Measurements from ENCODE around the gene AGPS.

Gene AGPS

DNA sequence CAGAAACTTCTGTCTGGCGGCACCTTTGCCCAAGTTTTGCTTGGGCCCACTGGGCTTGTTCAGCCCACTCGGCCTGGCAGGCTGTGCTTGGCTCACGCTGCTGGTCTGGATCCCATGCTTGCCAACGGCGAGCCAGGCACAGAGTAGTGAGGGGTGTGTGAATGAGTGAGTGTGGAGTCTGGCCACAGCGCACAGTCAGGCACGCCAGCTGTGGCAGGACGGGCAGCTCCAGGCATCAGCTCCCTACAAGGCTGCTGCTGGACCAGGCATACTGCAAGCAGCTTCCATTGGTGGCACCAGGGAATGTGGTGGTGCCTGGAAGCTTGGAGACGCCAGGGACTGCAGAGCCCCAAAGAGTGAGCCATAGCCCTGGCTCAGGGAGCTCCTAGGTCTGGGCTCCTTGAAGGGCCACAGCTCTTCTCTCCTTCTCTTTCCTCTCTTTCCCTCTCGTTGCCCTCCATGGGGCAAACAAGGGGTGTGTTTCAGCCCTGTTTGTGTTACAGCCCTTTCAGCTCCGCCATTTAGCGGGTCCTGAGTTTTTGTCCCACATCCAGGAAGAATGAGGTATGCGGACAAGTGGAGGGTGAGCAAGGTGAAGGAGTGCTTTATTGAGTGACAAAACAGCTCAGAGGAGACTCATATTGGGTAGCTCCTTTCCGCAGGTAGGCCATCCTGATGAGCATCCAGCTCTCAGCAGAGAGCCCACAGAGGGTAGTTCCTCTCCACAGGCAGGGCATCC is 73.0 kb downstream of the AGPS start:
- DNase-seq (ENCODE audit: low read depth, low spot score): no peak
- Histone ChIP-seq H3K9me3 (ENCODE audit: low read depth, low read length) (no peaks in the 10 kb centered on the region), H3K9ac (ENCODE audit: insufficient read length) (no peak overlapping the region), H3K36me3 (ENCODE audit: insufficient read depth, low read length) (peaks cover 13% of the 10 kb centered on the region; the same call in 1 of the 2 replicates), H3K27ac (no peak overlapping the region), H3K4me3 (no peak overlapping the region)
- no peak for TF ChIP-seq POLR2AphosphoS5 (IDR thresholded peaks at IDR 0.05; ENCODE audit: borderline replicate concordance, low read depth, low read length)
- no peak for TF ChIP-seq FOXP2 (optimal IDR thresholded peaks at IDR 0.05; ENCODE audit: control extremely low read depth, extremely low read length, insufficient read depth)

DNA sequence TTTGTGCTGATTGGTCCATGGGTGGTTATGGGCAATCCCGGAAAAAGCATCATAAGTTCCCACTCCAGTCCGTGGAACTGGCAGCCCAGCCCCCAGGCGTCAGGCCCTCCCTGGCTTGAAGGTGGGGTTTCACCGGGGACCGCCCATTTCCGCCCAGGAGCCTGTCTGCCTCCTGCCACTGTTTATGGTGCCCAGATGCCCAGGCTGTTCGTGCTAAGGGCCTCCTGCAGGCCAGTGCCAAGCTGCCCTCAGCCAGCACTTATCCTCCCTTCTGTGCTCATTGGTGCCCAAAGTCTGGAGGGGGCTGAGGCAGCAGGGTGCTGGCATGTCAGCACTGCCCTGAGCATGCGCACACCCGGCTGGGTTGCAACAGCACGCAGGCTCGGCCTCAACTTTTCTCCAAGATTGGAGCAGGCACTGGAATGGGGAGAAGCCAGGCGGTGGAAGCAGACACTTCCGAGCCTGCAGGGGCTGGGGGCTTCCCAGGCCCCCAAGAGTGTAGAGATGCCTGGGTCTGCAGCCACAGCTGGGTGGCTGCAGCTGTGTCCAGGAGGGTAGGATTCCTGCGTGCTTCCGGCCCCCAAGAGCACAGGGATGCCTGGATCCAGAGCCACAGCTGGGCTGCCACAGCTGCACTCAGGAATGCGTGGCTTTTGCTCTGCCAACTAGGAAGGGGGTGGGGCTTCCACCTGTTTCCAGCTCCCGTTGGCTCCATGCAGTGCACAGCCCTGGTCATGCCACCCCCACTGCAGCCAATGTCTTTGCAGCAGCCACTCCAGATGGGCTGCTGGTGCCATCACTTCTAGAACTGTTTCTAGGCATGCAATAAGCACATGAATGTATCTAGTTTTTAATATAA is 74.0 kb downstream of the AGPS start:
- no peak overlapping the region for H3K27ac ChIP-seq
- TF ChIP-seq FOXP2 (optimal IDR thresholded peaks at IDR 0.05; ENCODE audit: control extremely low read depth, extremely low read length, insufficient read depth) (no peak), EZH2 (IDR thresholded peaks at IDR 0.05) (no peak), POLR2AphosphoS5 (IDR thresholded peaks at IDR 0.05; ENCODE audit: borderline replicate concordance, low read depth, low read length) (no peak)
- H3K36me3 ChIP-seq (ENCODE audit: insufficient read depth, low read length): peaks cover 20% of the 10 kb centered on the region
- H3K9me3 ChIP-seq (ENCODE audit: low read depth, low read length): no peaks in the 10 kb centered on the region
- no peak overlapping the region for H3K4me3 ChIP-seq
- no peak overlapping the region for H3K9ac ChIP-seq (ENCODE audit: insufficient read length)
- no peak for DNase-seq (ENCODE audit: low read depth, low spot score)

DNA sequence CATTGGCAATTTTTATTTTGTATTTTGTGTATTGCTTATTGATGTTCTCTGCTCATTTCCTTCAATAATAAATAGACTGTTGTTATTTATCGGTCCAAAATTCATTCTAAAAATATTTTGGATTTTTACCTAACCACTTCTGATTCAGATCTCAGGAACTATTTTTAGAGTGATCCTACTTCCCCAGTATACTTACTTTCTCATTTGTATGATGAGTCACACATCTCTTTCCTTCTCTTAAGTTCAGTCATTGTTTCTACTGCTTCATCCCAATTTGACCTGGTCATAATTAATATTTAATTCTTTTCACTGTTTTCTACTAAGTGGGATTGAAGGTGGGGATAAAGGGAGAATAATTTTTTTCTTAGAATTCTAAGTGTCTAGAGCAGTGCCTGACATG is 75.1 kb downstream of the AGPS start:
- H3K9me3 ChIP-seq (ENCODE audit: low read depth, low read length): peaks cover 4% of the 10 kb centered on the region; the same call in 1 of the 2 replicates
- no peak for DNase-seq (ENCODE audit: low read depth, low spot score)
- no peak overlapping the region for H3K27ac ChIP-seq

DNA sequence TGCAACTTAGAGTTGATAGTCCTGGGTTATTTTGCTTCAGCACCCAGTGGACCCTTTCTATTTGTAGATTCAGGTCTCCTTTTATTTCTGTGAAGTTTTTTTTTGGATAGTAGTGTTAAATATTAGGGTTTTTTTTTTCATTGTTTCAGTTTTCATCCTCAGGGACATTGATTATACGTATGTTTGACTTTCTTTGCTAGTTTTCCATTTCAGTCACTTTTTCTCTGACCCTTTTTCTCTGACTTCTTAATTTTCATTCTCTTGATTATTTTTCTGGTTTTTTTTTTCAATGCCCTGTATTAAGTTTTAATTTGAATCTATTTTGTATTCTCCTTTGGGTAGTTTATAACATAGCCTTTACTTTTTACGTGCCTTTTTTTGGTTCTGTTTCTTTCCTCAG is 79.4 kb downstream of the AGPS start:
- Histone ChIP-seq H3K36me3 (ENCODE audit: insufficient read depth, low read length) (peaks cover 22% of the 10 kb centered on the region), H3K27ac (no peak overlapping the region), H3K9me3 (ENCODE audit: low read depth, low read length) (peaks cover 9% of the 10 kb centered on the region; the same call in 1 of the 2 replicates), H3K4me3 (no peak overlapping the region), H3K9ac (ENCODE audit: insufficient read length) (no peak overlapping the region)
- TF ChIP-seq EZH2 (IDR thresholded peaks at IDR 0.05) (no peak), POLR2AphosphoS5 (IDR thresholded peaks at IDR 0.05; ENCODE audit: borderline replicate concordance, low read depth, low read length) (no peak), FOXP2 (optimal IDR thresholded peaks at IDR 0.05; ENCODE audit: control extremely low read depth, extremely low read length, insufficient read depth) (no peak)
- no peak for DNase-seq (ENCODE audit: low read depth, low spot score)

More for the DNA sequence above, 75.1 kb downstream of the AGPS start:
- Histone ChIP-seq H3K36me3 (ENCODE audit: insufficient read depth, low read length) (peaks cover 27% of the 10 kb centered on the region), H3K4me3 (no peak overlapping the region), H3K9ac (ENCODE audit: insufficient read length) (no peak overlapping the region)
- TF ChIP-seq POLR2AphosphoS5 (IDR thresholded peaks at IDR 0.05; ENCODE audit: borderline replicate concordance, low read depth, low read length): no peak
- no peak for TF ChIP-seq EZH2 (IDR thresholded peaks at IDR 0.05)
- no peak for TF ChIP-seq FOXP2 (optimal IDR thresholded peaks at IDR 0.05; ENCODE audit: control extremely low read depth, extremely low read length, insufficient read depth)

DNA sequence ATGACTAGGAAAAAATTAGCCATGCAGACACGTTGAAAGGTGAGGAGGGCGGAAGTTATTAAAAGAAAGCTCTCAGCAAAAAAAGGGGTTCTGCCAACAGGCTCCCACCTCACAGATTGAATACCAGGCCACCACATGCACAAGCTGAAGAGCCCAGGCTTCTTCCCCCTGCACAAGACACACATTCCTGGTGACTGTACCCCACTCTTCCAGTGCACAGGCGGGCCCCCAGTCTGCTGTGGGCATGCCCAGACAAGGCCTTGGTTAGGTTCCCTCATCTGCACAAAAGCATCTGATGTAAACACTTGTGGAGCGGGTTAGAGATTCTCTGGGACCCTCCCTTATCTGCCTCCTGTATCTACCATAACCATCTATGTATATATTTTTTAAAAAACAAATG is 81.7 kb downstream of the AGPS start:
- Histone ChIP-seq H3K36me3 (ENCODE audit: insufficient read depth, low read length) (peaks cover 26% of the 10 kb centered on the region), H3K9me3 (ENCODE audit: low read depth, low read length) (peaks cover 12% of the 10 kb centered on the region; the same call in 1 of the 2 replicates), H3K4me3 (no peak overlapping the region), H3K27ac (no peak overlapping the region), H3K9ac (ENCODE audit: insufficient read length) (no peak overlapping the region)
- TF ChIP-seq POLR2AphosphoS5 (IDR thresholded peaks at IDR 0.05; ENCODE audit: borderline replicate concordance, low read depth, low read length) (no peak), EZH2 (IDR thresholded peaks at IDR 0.05) (no peak), FOXP2 (optimal IDR thresholded peaks at IDR 0.05; ENCODE audit: control extremely low read depth, extremely low read length, insufficient read depth) (no peak)
- DNase-seq (ENCODE audit: low read depth, low spot score): no peak

DNA sequence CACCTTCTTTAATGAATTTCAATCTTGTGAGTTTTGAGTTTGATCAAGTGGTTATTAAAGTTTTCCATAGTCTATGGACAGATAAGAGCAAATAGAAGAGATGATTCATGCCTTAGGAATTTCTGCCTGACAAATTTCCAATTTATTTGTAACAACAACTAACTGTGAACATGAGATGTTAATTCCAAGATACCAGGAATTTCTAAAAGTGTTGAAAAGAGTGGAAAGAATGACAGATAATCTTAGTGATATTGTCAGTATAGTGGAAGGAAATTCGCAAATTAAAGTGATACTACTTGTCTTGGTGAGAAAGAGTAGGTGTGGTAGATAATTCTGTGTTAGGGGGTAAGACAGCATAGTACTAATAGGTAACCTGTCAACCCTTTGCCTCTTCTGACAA is 82.4 kb downstream of the AGPS start:
- Histone ChIP-seq H3K9ac (ENCODE audit: insufficient read length) (no peak overlapping the region), H3K36me3 (ENCODE audit: insufficient read depth, low read length) (peaks cover 29% of the 10 kb centered on the region), H3K9me3 (ENCODE audit: low read depth, low read length) (peaks cover 12% of the 10 kb centered on the region; the same call in 1 of the 2 replicates), H3K27ac (no peak overlapping the region), H3K4me3 (no peak overlapping the region)
- TF ChIP-seq POLR2AphosphoS5 (IDR thresholded peaks at IDR 0.05; ENCODE audit: borderline replicate concordance, low read depth, low read length) (no peak), EZH2 (IDR thresholded peaks at IDR 0.05) (no peak), FOXP2 (optimal IDR thresholded peaks at IDR 0.05; ENCODE audit: control extremely low read depth, extremely low read length, insufficient read depth) (no peak)
- no peak for DNase-seq (ENCODE audit: low read depth, low spot score)

DNA sequence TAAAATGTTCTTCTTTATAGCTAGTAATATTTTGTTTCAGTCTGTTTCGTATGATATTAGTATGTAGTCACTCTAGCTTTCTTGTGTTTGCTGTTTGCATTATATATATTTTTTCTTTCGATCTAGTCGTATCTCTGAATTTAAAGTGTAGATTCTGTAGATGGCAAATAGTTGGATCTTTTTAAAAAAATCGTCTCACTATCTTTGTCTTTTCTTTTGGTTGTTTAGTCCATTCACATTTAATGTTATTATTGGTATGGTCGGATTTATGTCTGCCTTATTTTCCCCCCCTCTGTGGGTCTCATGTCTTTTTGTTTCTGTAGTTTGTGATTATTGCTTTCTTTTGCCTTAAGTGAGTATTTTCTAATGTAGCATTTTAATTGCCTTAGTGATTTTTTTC is 84.3 kb downstream of the AGPS start:
- no peak for DNase-seq (ENCODE audit: low read depth, low spot score)
- no peak overlapping the region for H3K4me3 ChIP-seq
- peaks cover 10% of the 10 kb centered on the region; the same call in 1 of the 2 replicates for H3K9me3 ChIP-seq (ENCODE audit: low read depth, low read length)
- H3K36me3 ChIP-seq (ENCODE audit: insufficient read depth, low read length): peaks cover 21% of the 10 kb centered on the region
- H3K9ac ChIP-seq (ENCODE audit: insufficient read length): no peak overlapping the region
- no peak overlapping the region for H3K27ac ChIP-seq
- TF ChIP-seq EZH2 (IDR thresholded peaks at IDR 0.05): no peak
- TF ChIP-seq FOXP2 (optimal IDR thresholded peaks at IDR 0.05; ENCODE audit: control extremely low read depth, extremely low read length, insufficient read depth): no peak
- TF ChIP-seq POLR2AphosphoS5 (IDR thresholded peaks at IDR 0.05; ENCODE audit: borderline replicate concordance, low read depth, low read length): no peak

DNA sequence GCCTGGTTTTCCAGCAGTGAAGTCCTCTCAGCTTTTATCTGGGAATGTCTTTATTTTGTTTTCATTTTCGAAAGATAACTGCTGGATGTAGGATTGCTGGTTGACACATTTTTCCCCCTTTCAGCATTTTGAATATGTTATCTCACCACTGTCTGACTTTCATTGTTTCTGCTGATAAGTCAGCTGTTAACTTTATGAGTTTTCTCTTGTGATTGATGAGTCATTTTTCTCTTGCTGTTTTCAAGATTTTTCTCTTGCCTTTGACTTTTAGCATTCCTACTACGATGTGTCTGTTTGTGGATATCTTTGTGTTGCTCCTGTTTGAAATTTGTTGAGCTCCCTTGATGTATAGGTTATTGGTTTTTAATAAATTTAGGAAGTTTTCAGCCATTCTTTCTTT is 85.5 kb downstream of the AGPS start:
- Histone ChIP-seq H3K36me3 (ENCODE audit: insufficient read depth, low read length) (peaks cover 11% of the 10 kb centered on the region), H3K27ac (no peak overlapping the region), H3K9ac (ENCODE audit: insufficient read length) (no peak overlapping the region), H3K4me3 (no peak overlapping the region), H3K9me3 (ENCODE audit: low read depth, low read length) (peaks cover 4% of the 10 kb centered on the region; the same call in 1 of the 2 replicates)
- no peak for DNase-seq (ENCODE audit: low read depth, low spot score)
- no peak for TF ChIP-seq EZH2 (IDR thresholded peaks at IDR 0.05)
- TF ChIP-seq POLR2AphosphoS5 (IDR thresholded peaks at IDR 0.05; ENCODE audit: borderline replicate concordance, low read depth, low read length): no peak
- no peak for TF ChIP-seq FOXP2 (optimal IDR thresholded peaks at IDR 0.05; ENCODE audit: control extremely low read depth, extremely low read length, insufficient read depth)
